Caco-2 (cell line): ENCODE data around the gene CCDC73. TPM values are rescaled to one million over a fixed set of nuclear protein-coding genes. Genes with fewer than 3 reads are reported as not detected.

Experiments
- BruUV-seq: library from RNA; stranded (reverse); fragments of 400-500 nt; replicated peaks from 2 replicates; lab custom pipeline; 2021; lab: Mats Ljungman, UMichigan
- CTCF ChIA-PET: fragments of 300-600 bp; sonication (Branson Sonifier 250); formaldehyde crosslinking; loops from one replicate; lab custom pipeline; 2022; ENCODE audit warnings: antibody characterized with exemption; lab: Charles Lee
- POLR2A ChIA-PET: fragments of 300-600 bp; sonication (Branson Sonifier 250); formaldehyde crosslinking; loops from one replicate; lab custom pipeline; 2022; ENCODE audit warnings: antibody characterized with exemption; lab: Charles Lee
- DNase-seq, 2 experiments: peaks; one replicate each; pipeline versions ENCODE4 v3.0.0 to v3.0.0-alpha.2; 2020 to 2022
- H3K27me3 ChIP-seq: replicated peaks from 2 replicates; pipeline ENCODE4 v1.6.0; 2011; ENCODE audit warnings: low read length; ENCODE audit not compliant: control insufficient read depth, insufficient read depth
- H3K36me3 ChIP-seq: 2 replicates; pipeline ENCODE4 v1.5.1; 2011; ENCODE audit warnings: low read length; ENCODE audit not compliant: control insufficient read depth, insufficient read depth
- H3K4me1 ChIP-seq: fragments of 250-450 bp; sonication (Bioruptor Pico); 2 replicates; pipeline ENCODE4 v1.5.1; 2020; ENCODE audit warnings: mild to moderate bottlenecking
- H3K4me3 ChIP-seq: 2 replicates; pipeline ENCODE4 v1.5.1; 2011; ENCODE audit warnings: low read depth, mild to moderate bottlenecking, control low read depth, low read length
- H3K9me3 ChIP-seq: fragments of 250-450 bp; sonication (Bioruptor Pico); 2 replicates; pipeline ENCODE4 v1.5.1; 2020; ENCODE audit warnings: mild to moderate bottlenecking, moderate library complexity
- H3K27ac Mint-ChIP-seq: one replicate; pipeline ENCODE4 v1.8.0; 2022; ENCODE audit warnings: mixed read lengths; ENCODE audit not compliant: unreplicated experiment
- H3K27me3 Mint-ChIP-seq: one replicate; pipeline ENCODE4 v1.8.0; 2022; ENCODE audit warnings: mixed read lengths; ENCODE audit not compliant: insufficient read depth, unreplicated experiment
- H3K36me3 Mint-ChIP-seq: one replicate; pipeline ENCODE4 v1.8.0; 2022; ENCODE audit warnings: mild to moderate bottlenecking, mixed read lengths; ENCODE audit not compliant: insufficient read depth, unreplicated experiment
- H3K4me1 Mint-ChIP-seq: one replicate; pipeline ENCODE4 v1.8.0; 2022; ENCODE audit warnings: low read depth, mixed read lengths; ENCODE audit not compliant: unreplicated experiment
- H3K4me3 Mint-ChIP-seq: one replicate; pipeline ENCODE4 v1.8.0; 2022; ENCODE audit warnings: mild to moderate bottlenecking, moderate library complexity, mixed read lengths; ENCODE audit not compliant: unreplicated experiment
- H3K9me3 Mint-ChIP-seq: one replicate; pipeline ENCODE4 v1.8.0; 2022; ENCODE audit warnings: mixed read lengths; ENCODE audit not compliant: unreplicated experiment
- intact Hi-C: fragments of 100-400 bp; cut with micrococcal nuclease; formaldehyde crosslinking; loops from one replicate; pipeline ENCODE4 v1.10.0; 2022; ENCODE audit not compliant: unreplicated experiment
- total RNA-seq: library from RNA; stranded (reverse); gene quantifications from 2 replicates; pipeline ENCODE4 v1.2.3, GENCODE V29; 2022
- TF ChIP-seq, protein P1 (sequence below), 2 experiments: fragments of 200-600 bp in 1 of 2; IDR thresholded peaks; 1 replicate in 1 of 2; 2 replicates in 1 of 2; pipeline versions ENCODE4 v1.5.1 to v1.8.0; 2011 to 2022; ENCODE audit warnings: antibody characterized with exemption in 1 of 2, control low read depth in 1 of 2, inconsistent platforms in 1 of 2, low read depth in 1 of 2, low read length in 1 of 2, mild to moderate bottlenecking in 1 of 2, moderate library complexity in 1 of 2; ENCODE audit not compliant: insufficient read depth in 1 of 2, severe bottlenecking in 1 of 2, unreplicated experiment in 1 of 2

Gene CCDC73
- total RNA-seq, 1 experiment from 2014 or later: not detected

DNA sequence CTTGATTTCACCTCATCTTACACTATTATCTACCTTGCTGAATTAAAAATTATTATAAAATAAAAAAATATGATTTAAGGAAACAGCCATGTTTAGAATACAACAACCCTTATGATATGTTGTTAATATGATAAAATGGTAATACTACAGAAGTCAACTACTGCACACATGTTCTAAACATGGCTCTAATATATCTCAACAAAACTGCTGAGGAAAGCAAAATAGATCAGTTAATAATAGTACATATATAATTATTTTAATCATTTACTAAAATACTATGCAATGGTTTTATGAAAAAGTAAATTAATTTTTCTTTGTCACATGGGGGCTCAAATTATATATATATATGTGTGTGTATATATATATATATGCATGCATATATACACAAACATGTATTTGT is 153.1 kb downstream of the CCDC73 start:
- H3K4me3 ChIP-seq: no peak overlapping the region
- Mint-ChIP-seq H3K27me3 (no peaks in the 10 kb centered on the region), H3K4me3 (no peak overlapping the region), H3K27ac (no peak overlapping the region), H3K9me3 (no peaks in the 10 kb centered on the region), H3K4me1 (no peaks in the 10 kb centered on the region), H3K36me3 (no peaks in the 10 kb centered on the region)
- no peak for DNase-seq
- intact Hi-C loops: no loop called here
- ChIA-PET POLR2A (no interaction called here), CTCF (no interaction called here)
- H3K4me1 ChIP-seq: no peaks in the 10 kb centered on the region
- no TSS peak for BruUV-seq
- TF ChIP-seq, protein P1, sequence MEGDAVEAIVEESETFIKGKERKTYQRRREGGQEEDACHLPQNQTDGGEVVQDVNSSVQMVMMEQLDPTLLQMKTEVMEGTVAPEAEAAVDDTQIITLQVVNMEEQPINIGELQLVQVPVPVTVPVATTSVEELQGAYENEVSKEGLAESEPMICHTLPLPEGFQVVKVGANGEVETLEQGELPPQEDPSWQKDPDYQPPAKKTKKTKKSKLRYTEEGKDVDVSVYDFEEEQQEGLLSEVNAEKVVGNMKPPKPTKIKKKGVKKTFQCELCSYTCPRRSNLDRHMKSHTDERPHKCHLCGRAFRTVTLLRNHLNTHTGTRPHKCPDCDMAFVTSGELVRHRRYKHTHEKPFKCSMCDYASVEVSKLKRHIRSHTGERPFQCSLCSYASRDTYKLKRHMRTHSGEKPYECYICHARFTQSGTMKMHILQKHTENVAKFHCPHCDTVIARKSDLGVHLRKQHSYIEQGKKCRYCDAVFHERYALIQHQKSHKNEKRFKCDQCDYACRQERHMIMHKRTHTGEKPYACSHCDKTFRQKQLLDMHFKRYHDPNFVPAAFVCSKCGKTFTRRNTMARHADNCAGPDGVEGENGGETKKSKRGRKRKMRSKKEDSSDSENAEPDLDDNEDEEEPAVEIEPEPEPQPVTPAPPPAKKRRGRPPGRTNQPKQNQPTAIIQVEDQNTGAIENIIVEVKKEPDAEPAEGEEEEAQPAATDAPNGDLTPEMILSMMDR (IDR thresholded peaks at IDR 0.05; ENCODE audit: insufficient read depth in 1 of 2, low read depth in 1 of 2, low read length in 1 of 2, severe bottlenecking in 1 of 2, unreplicated experiment in 1 of 2): no peak
- H3K27me3 ChIP-seq: no peaks in the 10 kb centered on the region
- no peaks in the 10 kb centered on the region; the same call in 1 of the 2 replicates for H3K9me3 ChIP-seq
- no peaks in the 10 kb centered on the region for H3K36me3 ChIP-seq

DNA sequence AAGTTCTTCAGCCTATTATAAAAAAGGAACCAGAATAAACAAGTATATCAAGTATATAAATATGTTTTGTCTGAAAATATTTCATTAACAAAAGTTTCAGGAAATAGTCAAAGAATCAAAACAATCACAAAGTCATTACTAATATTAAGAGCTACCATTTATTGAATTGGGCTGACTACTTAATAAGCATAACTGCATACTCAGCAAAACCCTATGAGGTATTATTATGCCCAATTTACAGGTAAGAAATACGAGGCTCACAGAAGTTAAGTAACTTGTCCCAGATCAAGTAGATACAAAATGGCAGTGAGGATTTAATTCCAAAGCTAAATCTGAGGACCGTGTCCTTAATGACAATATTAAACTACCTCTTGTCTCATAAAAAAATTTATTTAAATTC is 158.6 kb downstream of the CCDC73 start:
- H3K9me3 Mint-ChIP-seq: no peaks in the 10 kb centered on the region
- DNase-seq: no peak
- H3K27me3 Mint-ChIP-seq: no peaks in the 10 kb centered on the region
- CTCF ChIA-PET: no interaction called here
- peaks cover 9% of the 10 kb centered on the region; the same call in 1 of the 2 replicates for H3K9me3 ChIP-seq
- H3K4me1 ChIP-seq: no peaks in the 10 kb centered on the region
- TF ChIP-seq, protein P1 (IDR thresholded peaks at IDR 0.05; ENCODE audit: insufficient read depth in 1 of 2, low read depth in 1 of 2, low read length in 1 of 2, severe bottlenecking in 1 of 2, unreplicated experiment in 1 of 2): no peak
- H3K27me3 ChIP-seq: no peaks in the 10 kb centered on the region
- H3K27ac Mint-ChIP-seq: no peak overlapping the region
- intact Hi-C loops: no loop called here
- BruUV-seq: no TSS peak
- no peak overlapping the region for H3K4me3 Mint-ChIP-seq
- H3K4me3 ChIP-seq: no peak overlapping the region
- no peaks in the 10 kb centered on the region for H3K4me1 Mint-ChIP-seq
- no peaks in the 10 kb centered on the region for H3K36me3 Mint-ChIP-seq
- POLR2A ChIA-PET: no interaction called here
- no peaks in the 10 kb centered on the region for H3K36me3 ChIP-seq

DNA sequence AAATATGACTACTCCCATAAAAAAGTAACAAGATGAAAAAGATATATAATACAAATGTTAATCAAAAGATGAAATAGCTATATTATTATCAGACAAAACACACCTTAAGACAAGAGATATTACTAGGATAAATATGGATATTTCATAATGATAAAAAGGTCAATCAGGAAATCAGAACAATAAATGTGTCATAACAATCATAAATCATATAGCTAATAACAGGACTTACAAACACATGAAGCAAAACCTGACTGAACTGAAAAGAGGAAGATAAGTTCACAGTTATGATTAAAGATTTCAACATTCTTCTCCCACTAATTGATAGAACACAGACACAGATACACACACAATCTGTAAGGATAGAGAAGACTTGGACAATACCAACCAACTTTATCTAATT is 163.6 kb downstream of the CCDC73 start:
- intact Hi-C loops: no loop called here
- no peaks in the 10 kb centered on the region for H3K36me3 Mint-ChIP-seq
- H3K27me3 ChIP-seq: no peaks in the 10 kb centered on the region
- no peaks in the 10 kb centered on the region for H3K36me3 ChIP-seq
- no peaks in the 10 kb centered on the region for H3K4me1 ChIP-seq
- ChIA-PET POLR2A (no interaction called here), CTCF (no interaction called here)
- DNase-seq: no peak
- H3K9me3 Mint-ChIP-seq: no peaks in the 10 kb centered on the region
- peaks cover 3% of the 10 kb centered on the region for H3K27me3 Mint-ChIP-seq
- H3K27ac Mint-ChIP-seq: no peak overlapping the region
- TF ChIP-seq, protein P1 (IDR thresholded peaks at IDR 0.05; ENCODE audit: insufficient read depth in 1 of 2, low read depth in 1 of 2, low read length in 1 of 2, severe bottlenecking in 1 of 2, unreplicated experiment in 1 of 2): no peak
- H3K4me1 Mint-ChIP-seq: no peaks in the 10 kb centered on the region
- H3K4me3 ChIP-seq: no peak overlapping the region
- BruUV-seq: no TSS peak
- no peak overlapping the region for H3K4me3 Mint-ChIP-seq
- peaks cover 8% of the 10 kb centered on the region; the same call in 1 of the 2 replicates for H3K9me3 ChIP-seq
